Esophagus muscularis mucosa (tissue), 4 donors: ENCODE data around the gene PAX6. TPM values are rescaled to one million over a fixed set of nuclear protein-coding genes. Genes with fewer than 3 reads are reported as not detected.

ENCODE experiments used
- DNase-seq: peaks from one replicate; pipeline ENCODE4 v3.0.0-alpha.2; 2017; ENCODE audit errors: extremely low spot score
- H3K27ac ChIP-seq, 4 donors: fragments of 200-600 bp; sonication (generic); replicated peaks in 1 of 4; 1 replicate in 3 of 4; 2 replicates in 1 of 4; pipeline ENCODE4 v1.5.1; 2016 to 2019; ENCODE audit warnings: mild to moderate bottlenecking in 1 of 4
- H3K27me3 ChIP-seq, 4 donors: fragments of 200-600 bp; sonication (generic); one replicate each; pipeline versions ENCODE4 v1.5.1 to v1.6.0; 2016 to 2019
- H3K36me3 ChIP-seq, 4 donors: fragments of 200-600 bp; sonication (generic); one replicate each; pipeline ENCODE4 v1.5.1; 2016 to 2019
- H3K4me1 ChIP-seq, 4 donors: fragments of 200-600 bp; sonication (generic); one replicate each; pipeline ENCODE4 v1.5.1; 2016 to 2019
- H3K4me3 ChIP-seq, 4 donors: fragments of 200-600 bp; sonication (generic); 1 replicate in 2 of 4; 2 replicates in 2 of 4; pipeline ENCODE4 v1.5.1; 2016 to 2019; ENCODE audit warnings: mild to moderate bottlenecking in 4 of 4, moderate library complexity in 1 of 4
- H3K9me3 ChIP-seq, 4 donors: fragments of 200-600 bp; sonication (generic); 1 replicate in 3 of 4; 2 replicates in 1 of 4; pipeline ENCODE4 v1.5.1; 2016 to 2019
- CTCF ChIP-seq, 3 experiments: fragments of 200-600 bp in 2 of 3; fragments of 450-650 bp in 1 of 3; sonication (generic) in 2 of 3; IDR thresholded peaks; one replicate each; pipeline ENCODE4 v1.5.1; 2017 to 2019; ENCODE audit warnings: antibody characterized with exemption in 3 of 3, mild to moderate bottlenecking in 2 of 3, moderate library complexity in 1 of 3
- EP300 ChIP-seq: sonication (generic); formaldehyde crosslinking; IDR thresholded peaks from one replicate; pipeline ENCODE4 v1.6.1; 2017; ENCODE audit warnings: antibody characterized with exemption
- POLR2A ChIP-seq: fragments of 450-650 bp; IDR thresholded peaks from one replicate; pipeline ENCODE4 v1.6.1; 2017; ENCODE audit warnings: antibody characterized with exemption, moderate library complexity, mild to moderate bottlenecking, low read depth
- POLR2AphosphoS5 ChIP-seq, 2 donors: sonication (generic); formaldehyde crosslinking; IDR thresholded peaks; one replicate each; pipeline ENCODE4 v1.6.1; 2017; ENCODE audit warnings: antibody characterized with exemption in 2 of 2
- WGBS: methylation state at CpG from one replicate; pipeline ENCODE4 v1.1.5; 2018; 5-methylcytosine and 5-hydroxymethylcytosine counted together
- intact Hi-C: fragments of 100-400 bp; cut with DNase I; formaldehyde crosslinking; loops from one replicate; pipeline ENCODE4 v1.15.1; 2023
- total RNA-seq, 4 donors: library from RNA; depleted of rRNA; stranded (reverse); fragments of >200 nt; gene quantifications; one replicate each; pipeline versions ENCODE4 v1.1.0 to v1.2.1, GENCODE V29; 2016

PAX6 gene
- total RNA-seq, 4 donors from 2014 or later = 0.06 TPM; not detected in 3

- intact Hi-C loops = no loop called here
- Histone ChIP-seq H3K9me3 (no peaks in the 10 kb centered on the region), H3K4me1 (peaks cover 0 to 21% (median 16%) of the 10 kb centered on the region in 4 donors), H3K4me3 (no peak overlapping the region), H3K27me3 (peaks cover 5 to 26% (median 17%) of the 10 kb centered on the region in 4 donors), H3K27ac (no peak overlapping the region), H3K36me3 (no peaks in the 10 kb centered on the region)
- TF ChIP-seq POLR2A (no peak), CTCF (IDR thresholded peaks at IDR 0.05) (no peak), POLR2AphosphoS5 (IDR thresholded peaks at IDR 0.05) (no peak), EP300 (no peak)
- 94% methylated on average over 10 of the region's 10 CpGs for WGBS
- peak; percentile 70 for DNase-seq
These were observed 17.9 kb downstream of the PAX6 start for GRCh38 chr11:31793264-31793663.

GRCh38 chr11:31792456-31792855 lies 18.7 kb downstream of the PAX6 start:
- intact Hi-C loops = no loop called here
- peak; percentile 39 for DNase-seq
- Histone ChIP-seq H3K27me3 (peaks cover 1 to 18% (median 9%) of the 10 kb centered on the region in 4 donors), H3K4me3 (no peak overlapping the region), H3K9me3 (no peaks in the 10 kb centered on the region), H3K36me3 (no peaks in the 10 kb centered on the region), H3K4me1 (peaks cover 0 to 13% (median 8%) of the 10 kb centered on the region in 4 donors), H3K27ac (no peak overlapping the region)
- no peak for TF ChIP-seq CTCF (IDR thresholded peaks at IDR 0.05)
- TF ChIP-seq POLR2A = no peak
- no peak for TF ChIP-seq EP300
- no peak for TF ChIP-seq POLR2AphosphoS5 (IDR thresholded peaks at IDR 0.05)
- 78% methylated on average over 2 of the region's 2 CpGs for WGBS

- Histone ChIP-seq H3K27ac (no peak overlapping the region), H3K36me3 (no peaks in the 10 kb centered on the region), H3K27me3 (peaks cover 0 to 14% (median 4%) of the 10 kb centered on the region in 4 donors), H3K9me3 (no peaks in the 10 kb centered on the region), H3K4me1 (peaks cover 0 to 11% (median 5%) of the 10 kb centered on the region in 4 donors), H3K4me3 (no peak overlapping the region)
- intact Hi-C loops = no loop called here
- DNase-seq = peak; percentile 14
- no peak for TF ChIP-seq POLR2A
- TF ChIP-seq CTCF (IDR thresholded peaks at IDR 0.05) = no peak
- TF ChIP-seq EP300 = no peak
- TF ChIP-seq POLR2AphosphoS5 (IDR thresholded peaks at IDR 0.05) = no peak
- 54% methylated on average over 2 of the region's 2 CpGs for WGBS
These were observed 19.1 kb downstream of the PAX6 start for GRCh38 chr11:31792036-31792435.

GRCh38 chr11:31790649-31791048 lies 20.5 kb downstream of the PAX6 start:
- no peak for TF ChIP-seq POLR2A
- TF ChIP-seq EP300 = no peak
- TF ChIP-seq CTCF (IDR thresholded peaks at IDR 0.05) = no peak
- no peak for TF ChIP-seq POLR2AphosphoS5 (IDR thresholded peaks at IDR 0.05)
- Histone ChIP-seq H3K27me3 (peaks cover 0 to 1% (median 0%) of the 10 kb centered on the region in 4 donors), H3K4me1 (peaks cover 0 to 11% (median 5%) of the 10 kb centered on the region in 4 donors), H3K27ac (no peak overlapping the region), H3K9me3 (no peaks in the 10 kb centered on the region), H3K4me3 (no peak overlapping the region), H3K36me3 (no peaks in the 10 kb centered on the region)
- intact Hi-C loops = no loop called here
- DNase-seq = peak; percentile 91
- 85% methylated on average over 7 of the region's 7 CpGs for WGBS

GRCh38 chr11:31788085-31788484 lies 23.0 kb downstream of the PAX6 start:
- intact Hi-C loops = no loop called here
- H3K36me3 ChIP-seq = peaks cover 0 to 5% (median 0%) of the 10 kb centered on the region in 4 donors
- no peak overlapping the region for H3K27ac ChIP-seq
- TF ChIP-seq EP300 = no peak
- TF ChIP-seq CTCF (IDR thresholded peaks at IDR 0.05) = no peak
- no peak for TF ChIP-seq POLR2AphosphoS5 (IDR thresholded peaks at IDR 0.05)
- TF ChIP-seq POLR2A = no peak
- 80% methylated on average over 3 of the region's 3 CpGs for WGBS
- no peaks in the 10 kb centered on the region for H3K9me3 ChIP-seq
- H3K27me3 ChIP-seq = no peaks in the 10 kb centered on the region
- no peak overlapping the region for H3K4me3 ChIP-seq
- peaks cover 0 to 11% (median 5%) of the 10 kb centered on the region in 4 donors for H3K4me1 ChIP-seq
- peak; percentile 62 for DNase-seq
